NCI-H524 (cell line): ENCODE results near the gene KRTAP4-7.
"Not testable (repeated sequence)": the region's sequence is repeated elsewhere in the genome, so short reads cannot be mapped to it uniquely, and the experiment has no call there.

Experiments
- DNase-seq, 2 experiments: peaks; one replicate each; lab custom pipeline; 2025; lab: John Stamatoyannopoulos, UW

Gene KRTAP4-7

GRCh38 chr17:41108728-41109386 lies 24.9 kb downstream of the KRTAP4-7 start:
- DNase-seq: not testable (repeated sequence)

GRCh38 chr17:41111151-41111885 lies 27.4 kb downstream of the KRTAP4-7 start:
- no peak for DNase-seq

GRCh38 chr17:41116297-41116696 lies 32.3 kb downstream of the KRTAP4-7 start:
- no peak for DNase-seq

DNA sequence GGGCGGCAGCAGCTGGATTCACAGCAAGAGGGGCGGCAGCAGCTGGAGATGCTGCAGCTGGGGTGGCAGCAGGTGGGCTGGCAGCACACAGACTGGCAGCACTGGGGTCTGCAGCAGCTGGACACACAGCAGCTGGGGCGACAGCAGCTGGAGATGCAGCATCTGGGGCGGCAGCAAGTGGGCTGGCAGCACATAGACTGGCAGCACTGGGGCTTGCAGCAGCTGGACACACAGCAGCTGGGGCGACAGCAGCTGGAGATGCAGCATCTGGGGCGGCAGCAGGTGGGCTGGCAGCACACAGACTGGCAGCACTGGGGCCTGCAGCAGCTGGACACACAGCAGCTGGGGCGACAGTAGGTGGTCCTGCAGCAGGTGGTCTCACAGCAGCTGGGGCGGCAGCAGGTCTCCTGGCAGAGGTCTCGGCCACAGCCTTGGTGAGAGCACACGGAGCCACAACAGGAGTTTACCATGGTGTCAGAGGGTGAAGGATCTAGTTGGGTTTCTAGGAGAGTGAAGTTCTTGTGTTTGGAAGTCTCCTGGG lies 34.0 kb downstream of the KRTAP4-7 start, which contains the start of gene KRTAP4-11:
TSS of gene KRTAP4-11 (minus strand) at position 528 of the 541 bp plus-strand sequence. CDS start at position 470, 58 bp downstream.
- not testable (repeated sequence) for DNase-seq

DNA sequence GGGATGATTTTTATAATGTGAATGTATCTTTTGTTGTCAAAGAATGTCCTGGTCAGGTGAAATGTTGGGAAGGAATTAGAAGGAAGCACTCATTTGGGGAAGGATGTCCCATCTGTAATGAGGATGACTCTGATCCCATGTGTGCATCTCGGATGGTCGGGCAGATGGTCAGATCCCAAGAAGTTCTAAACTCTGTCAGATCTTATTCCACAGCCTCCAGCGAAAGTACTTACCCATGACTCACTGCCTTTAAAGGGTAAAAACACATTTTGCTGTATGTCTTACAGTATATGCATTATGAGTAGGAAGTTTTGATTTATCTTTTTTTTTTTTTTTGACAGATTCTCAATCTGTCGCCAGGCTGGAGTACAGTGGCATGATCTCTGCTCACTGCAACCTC lies 34.8 kb downstream of the KRTAP4-7 start:
- DNase-seq: no peak

- not testable (repeated sequence) for DNase-seq
These were observed 36.0 kb downstream of the KRTAP4-7 start for GRCh38 chr17:41119696-41120690.

- DNase-seq: no peak
These were observed 37.8 kb downstream of the KRTAP4-7 start for GRCh38 chr17:41121742-41122141.

DNA sequence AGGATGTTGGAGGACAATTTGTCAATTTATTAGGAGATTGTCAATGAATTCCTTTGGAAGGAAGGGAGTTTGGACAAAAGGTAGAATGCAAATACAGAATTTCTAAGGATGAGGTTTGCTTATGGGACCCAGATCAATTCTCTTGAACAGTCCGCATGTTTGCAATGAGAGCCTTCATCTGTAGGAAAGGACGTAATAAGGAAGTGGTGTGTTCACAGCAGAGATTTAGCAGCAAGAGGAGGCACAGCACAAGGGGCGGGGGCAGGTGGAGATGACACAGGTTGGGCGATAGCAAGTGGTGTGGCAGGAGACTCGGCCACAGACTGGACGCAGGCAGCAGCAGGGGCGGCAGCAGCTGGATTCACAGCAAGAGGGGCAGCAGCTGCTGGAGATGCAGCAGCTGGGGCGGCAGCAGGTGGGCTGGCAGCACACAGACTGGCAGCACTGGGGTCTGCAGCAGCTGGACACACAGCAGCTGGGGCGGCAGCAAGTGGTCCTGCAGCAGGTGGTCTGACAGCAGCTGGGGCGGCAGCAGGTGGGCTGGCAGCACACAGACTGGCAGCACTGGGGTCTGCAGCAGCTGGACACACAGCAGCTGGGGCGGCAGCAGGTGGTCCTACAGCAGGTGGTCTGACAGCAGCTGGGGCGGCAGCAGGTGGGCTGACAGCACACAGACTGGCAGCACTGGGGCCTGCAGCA lies 39.5 kb downstream of the KRTAP4-7 start:
- DNase-seq: not testable (repeated sequence)

- DNase-seq: not testable (repeated sequence)
These were observed 40.0 kb downstream of the KRTAP4-7 start, which contains the start of gene KRTAP4-12 for GRCh38 chr17:41123991-41124371. KRTAP4-12 (minus strand) TSS chr17:41124182; CDS start chr17:41124122, 60 bp downstream.

GRCh38 chr17:41125064-41125463 lies 41.1 kb downstream of the KRTAP4-7 start:
- no peak for DNase-seq

DNA sequence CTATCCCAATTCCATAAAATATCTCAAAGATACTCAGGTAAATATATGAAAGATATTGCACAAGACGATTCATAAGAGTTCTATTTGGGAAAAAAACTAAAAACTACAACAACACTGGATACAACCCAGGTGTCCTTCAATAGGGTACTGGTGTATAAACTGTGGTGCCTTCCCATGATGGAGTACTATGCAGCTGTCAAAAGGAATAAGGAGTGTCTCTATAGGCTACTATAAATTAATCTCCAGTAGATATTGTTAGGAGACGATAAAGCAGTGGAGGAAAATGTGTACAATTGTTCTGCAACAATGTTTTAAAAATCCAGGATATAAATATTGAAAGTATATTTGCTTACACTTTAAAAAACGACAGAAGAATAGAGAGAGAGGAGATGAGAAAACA lies 42.5 kb downstream of the KRTAP4-7 start:
- no peak for DNase-seq

- DNase-seq: no peak
These were observed 43.4 kb downstream of the KRTAP4-7 start for GRCh38 chr17:41127371-41127770.

- DNase-seq: no peak
These were observed 48.0 kb downstream of the KRTAP4-7 start for GRCh38 chr17:41131979-41132378.

DNA sequence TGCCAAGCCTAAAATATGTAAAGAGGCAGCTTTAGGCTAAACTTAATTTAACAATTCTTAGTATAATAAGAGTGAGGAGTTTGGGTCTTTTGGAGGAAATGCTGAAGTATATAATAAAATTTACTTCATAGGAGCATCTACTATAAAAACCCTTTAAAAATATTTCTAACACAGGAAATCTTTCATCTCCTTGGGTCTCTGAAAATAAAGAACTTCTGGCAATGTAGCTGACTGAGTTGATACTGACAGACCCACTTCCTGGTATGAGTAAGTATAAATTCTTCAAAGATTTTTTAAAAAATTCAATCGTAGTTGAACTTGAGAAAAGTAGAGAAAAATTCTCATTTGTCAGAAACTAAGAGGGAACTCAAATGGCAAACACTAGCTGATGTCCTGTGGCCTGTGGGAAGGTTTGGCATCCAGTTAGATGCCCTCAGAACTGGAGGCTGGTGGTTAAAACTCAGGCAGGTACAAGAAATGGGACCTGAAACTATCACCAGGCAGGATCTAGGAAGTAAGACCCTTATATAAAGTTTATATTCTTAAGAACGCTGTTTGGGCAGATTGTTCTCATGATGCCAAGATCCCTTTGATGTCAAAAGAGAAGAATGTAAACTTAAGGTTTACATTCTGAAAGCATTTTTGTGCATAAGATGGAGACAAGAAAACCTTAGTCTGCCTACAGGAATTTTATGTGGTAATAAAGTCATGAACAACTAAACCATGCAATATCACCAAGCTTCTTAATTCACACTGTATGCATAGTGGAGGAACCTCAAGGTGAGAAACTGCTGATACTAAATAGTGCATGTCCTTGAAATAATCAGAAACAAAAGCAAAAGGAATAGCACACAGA lies 50.2 kb downstream of the KRTAP4-7 start:
- no peak for DNase-seq
